Skeletal muscle cell (primary cell): ENCODE measurements around the gene MAD1L1.
"Not testable (repeated sequence)": the region's sequence is repeated elsewhere in the genome, so short reads cannot be mapped to it uniquely, and the experiment has no call there.

ENCODE experiments used
- DNase-seq: peaks from one replicate; pipeline ENCODE4 v3.0.0-alpha.2; 2010; ENCODE audit warnings: low read depth
- H3K4me3 ChIP-seq: 2 replicates; pipeline ENCODE4 v1.5.1; 2011; ENCODE audit warnings: low read depth, mild to moderate bottlenecking, control low read depth, low read length, moderate library complexity

The MAD1L1 gene

GRCh38 chr7:1882451-1882850 is 350.3 kb downstream of the MAD1L1 start:
- DNase-seq, result no peak
- no peak overlapping the region for H3K4me3 ChIP-seq

GRCh38 chr7:1881946-1882345 is 350.8 kb downstream of the MAD1L1 start:
- no peak for DNase-seq
- H3K4me3 ChIP-seq, result no peak overlapping the region

- not testable (repeated sequence) for H3K4me3 ChIP-seq, DNase-seq
Measured at GRCh38 chr7:1876641-1877040, 356.1 kb downstream of the MAD1L1 start.

GRCh38 chr7:1875392-1876199 is 357.1 kb downstream of the MAD1L1 start:
- H3K4me3 ChIP-seq, DNase-seq: not testable (repeated sequence)

GRCh38 chr7:1874590-1875391 is 358.0 kb downstream of the MAD1L1 start:
- not testable (repeated sequence) for DNase-seq, H3K4me3 ChIP-seq

GRCh38 chr7:1873857-1874589 is 358.7 kb downstream of the MAD1L1 start:
- no peak for DNase-seq
- no peak overlapping the region for H3K4me3 ChIP-seq

- DNase-seq, result no peak
Measured at GRCh38 chr7:1873421-1873820, 359.3 kb downstream of the MAD1L1 start.

GRCh38 chr7:1873070-1873405 is 359.7 kb downstream of the MAD1L1 start:
- no peak overlapping the region for H3K4me3 ChIP-seq
- DNase-seq, result no peak

More at GRCh38 chr7:1873421-1873820, 359.3 kb downstream of the MAD1L1 start:
- H3K4me3 ChIP-seq, result no peak overlapping the region

GRCh38 chr7:1872191-1873069 is 360.3 kb downstream of the MAD1L1 start:
- no peak for DNase-seq

GRCh38 chr7:1869452-1870130 is 363.2 kb downstream of the MAD1L1 start:
- H3K4me3 ChIP-seq, result no peak overlapping the region
- no peak for DNase-seq

More at GRCh38 chr7:1872191-1873069, 360.3 kb downstream of the MAD1L1 start:
- no peak overlapping the region for H3K4me3 ChIP-seq

GRCh38 chr7:1868516-1869165 is 364.1 kb downstream of the MAD1L1 start:
- DNase-seq, result no peak
- H3K4me3 ChIP-seq, result no peak overlapping the region

- H3K4me3 ChIP-seq, result no peak overlapping the region
- DNase-seq, result no peak
Measured at GRCh38 chr7:1867370-1868260, 365.1 kb downstream of the MAD1L1 start.

GRCh38 chr7:1866601-1867000 is 366.1 kb downstream of the MAD1L1 start:
- no peak for DNase-seq
- no peak overlapping the region for H3K4me3 ChIP-seq

- H3K4me3 ChIP-seq, result no peak overlapping the region
- DNase-seq, result no peak
Measured at GRCh38 chr7:1865571-1866255, 367.0 kb downstream of the MAD1L1 start.

GRCh38 chr7:1865000-1865555 is 367.7 kb downstream of the MAD1L1 start:
- DNase-seq, result no peak
- H3K4me3 ChIP-seq, result no peak overlapping the region

- DNase-seq, result no peak
- H3K4me3 ChIP-seq, result no peak overlapping the region
Measured at GRCh38 chr7:1864161-1864940, 368.4 kb downstream of the MAD1L1 start.
